NCI-H2227 treated with DMSO at 0.1 percent for 48 hours (cell line): ENCODE measurements around the gene FYB1.
"Not testable (repeated sequence)": the region's sequence is repeated elsewhere in the genome, so short reads cannot be mapped to it uniquely, and the experiment has no call there.

Experiments used
- DNase-seq: peaks from one replicate; lab custom pipeline; 2025; lab: John Stamatoyannopoulos, UW

Gene FYB1

GRCh38 chr5:39219437-39219836, at the start of gene FYB1:
Gene FYB1 (minus strand): TSS chr5:39219563. CDS start chr5:39202960, 16,603 bp downstream.
- DNase-seq = no peak

GRCh38 chr5:39267186-39267585, 47.8 kb upstream of the FYB1 start:
- DNase-seq = no peak

- DNase-seq = no peak
These were observed 47.1 kb upstream of the FYB1 start for GRCh38 chr5:39266442-39266841.

GRCh38 chr5:39264528-39264927, 45.2 kb upstream of the FYB1 start:
- no peak for DNase-seq

GRCh38 chr5:39262981-39263380, 43.6 kb upstream of the FYB1 start:
- DNase-seq = no peak

- no peak for DNase-seq
These were observed 40.7 kb upstream of the FYB1 start for GRCh38 chr5:39260095-39260494.

- no peak for DNase-seq
These were observed 38.2 kb upstream of the FYB1 start for GRCh38 chr5:39257554-39257953.

- no peak for DNase-seq
These were observed 37.3 kb upstream of the FYB1 start for GRCh38 chr5:39256477-39257235.

- no peak for DNase-seq
These were observed 36.0 kb upstream of the FYB1 start for GRCh38 chr5:39255406-39255805.

- DNase-seq = no peak
These were observed 35.3 kb upstream of the FYB1 start for GRCh38 chr5:39254671-39255070.

GRCh38 chr5:39253196-39253595, 33.8 kb upstream of the FYB1 start:
- no peak for DNase-seq

- no peak for DNase-seq
These were observed 30.4 kb upstream of the FYB1 start for GRCh38 chr5:39249564-39250274.

- no peak for DNase-seq
These were observed 29.7 kb upstream of the FYB1 start for GRCh38 chr5:39249069-39249468.

GRCh38 chr5:39240750-39241149, 21.4 kb upstream of the FYB1 start:
- DNase-seq = no peak

- no peak for DNase-seq
These were observed 19.2 kb upstream of the FYB1 start for GRCh38 chr5:39238366-39239105.

GRCh38 chr5:39236718-39237117, 17.4 kb upstream of the FYB1 start:
- no peak for DNase-seq

GRCh38 chr5:39235648-39236047, 16.3 kb upstream of the FYB1 start:
- no peak for DNase-seq

GRCh38 chr5:39234494-39234893, 15.1 kb upstream of the FYB1 start:
- DNase-seq = not testable (repeated sequence)

GRCh38 chr5:39233783-39234182, 14.4 kb upstream of the FYB1 start:
- no peak for DNase-seq

GRCh38 chr5:39231705-39232525, 12.6 kb upstream of the FYB1 start:
- no peak for DNase-seq

- no peak for DNase-seq
These were observed 9.2 kb upstream of the FYB1 start for GRCh38 chr5:39228596-39228995.

- no peak for DNase-seq
These were observed 7.2 kb upstream of the FYB1 start for GRCh38 chr5:39226558-39226957.
